HG03460 (cell line): ENCODE data around the gene RASEF.
"Not testable (repeated sequence)": the region's sequence is repeated elsewhere in the genome, so short reads cannot be mapped to it uniquely, and the experiment has no call there.

Source experiments
- ATAC-seq: cut with Tn5 transposase; IDR thresholded peaks from one replicate; pipeline ENCODE4 v1.9.1; 2021; ENCODE audit not compliant: unreplicated experiment

The RASEF gene

GRCh38 chr9:83062651-83063527, at the start of gene RASEF:
RASEF (minus strand) TSS chr9:83063142; CDS start chr9:83062867, 275 bp downstream.
- ATAC-seq = no peak

- ATAC-seq = no peak
Measured at GRCh38 chr9:83111169-83111568, 48.2 kb upstream of the RASEF start.

DNA sequence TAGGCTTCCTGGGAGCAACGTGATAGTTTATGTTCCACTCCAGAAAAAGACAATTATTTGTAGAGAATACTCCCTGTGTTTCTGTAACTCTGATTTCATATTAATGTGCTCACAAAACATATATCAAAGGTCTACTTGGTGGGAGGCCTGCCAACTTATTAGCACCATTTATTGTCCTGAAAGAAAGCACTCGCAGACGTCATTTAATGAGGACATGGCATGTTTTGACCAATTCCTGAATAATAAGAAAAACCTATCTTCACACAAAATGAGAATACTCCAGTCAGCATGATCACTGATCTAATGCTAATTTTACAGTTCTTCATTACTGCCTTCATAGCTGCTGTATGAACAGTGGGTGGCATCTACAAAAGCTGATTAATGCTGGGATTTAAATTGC, 46.4 kb upstream of the RASEF start:
- ATAC-seq = no peak

DNA sequence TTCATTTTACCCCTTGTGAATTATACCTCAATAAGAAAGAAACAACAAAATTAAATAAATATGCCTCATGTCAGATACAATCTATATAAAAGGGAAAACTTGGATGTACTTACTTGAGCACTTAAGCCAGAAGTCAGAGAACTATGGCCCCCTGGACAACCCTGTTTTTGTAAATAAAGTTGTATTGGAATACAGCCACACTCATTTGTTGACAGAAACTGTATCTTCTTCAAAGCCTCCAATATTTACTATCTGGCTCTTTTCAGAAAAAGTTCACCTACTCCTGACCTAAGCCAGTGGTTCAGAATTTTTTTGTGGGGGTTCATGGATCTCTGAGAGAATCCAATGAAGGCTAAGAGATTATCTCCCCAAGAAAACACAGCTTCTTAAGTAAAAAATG, 45.3 kb upstream of the RASEF start:
- no peak for ATAC-seq

DNA sequence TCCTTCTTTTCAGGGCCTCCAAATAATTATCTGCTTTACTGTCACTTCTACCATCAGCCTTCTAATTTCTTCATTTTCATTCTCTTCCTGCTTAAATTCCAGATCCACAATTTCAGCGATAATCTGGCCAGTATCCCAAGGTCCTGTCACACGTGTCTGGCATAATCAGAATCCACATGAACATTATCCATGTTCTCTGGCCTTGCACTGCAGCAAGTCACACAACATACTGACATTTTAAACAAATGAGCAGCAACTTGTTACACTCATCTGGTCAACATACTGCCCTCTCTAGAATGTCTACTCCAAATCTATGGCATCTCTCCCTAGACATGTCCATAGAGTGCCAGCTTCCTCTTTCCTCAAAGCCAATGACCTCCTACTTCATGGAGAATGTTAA, 43.8 kb upstream of the RASEF start:
- ATAC-seq = no peak

DNA sequence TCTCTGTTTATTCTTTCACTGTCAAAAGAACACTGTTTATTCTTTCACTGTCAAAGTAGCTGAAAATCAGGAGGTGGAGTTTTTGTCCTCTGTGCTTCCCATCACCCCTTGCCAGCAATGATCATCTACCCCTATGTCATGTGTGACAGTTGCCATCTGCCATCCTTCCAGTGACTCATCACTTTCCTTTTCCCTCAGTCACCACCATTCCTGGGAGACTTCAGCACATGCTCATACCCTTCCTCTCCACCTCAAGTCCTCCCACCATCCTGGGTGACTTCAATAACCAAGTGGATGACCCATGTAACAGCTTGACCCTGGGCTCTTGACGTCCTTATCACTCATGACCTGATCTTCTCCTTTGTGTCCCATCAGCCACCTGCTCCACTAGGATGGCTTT, 43.3 kb upstream of the RASEF start:
- ATAC-seq = no peak

- ATAC-seq = no peak
Measured at GRCh38 chr9:83097633-83098032, 34.7 kb upstream of the RASEF start.

DNA sequence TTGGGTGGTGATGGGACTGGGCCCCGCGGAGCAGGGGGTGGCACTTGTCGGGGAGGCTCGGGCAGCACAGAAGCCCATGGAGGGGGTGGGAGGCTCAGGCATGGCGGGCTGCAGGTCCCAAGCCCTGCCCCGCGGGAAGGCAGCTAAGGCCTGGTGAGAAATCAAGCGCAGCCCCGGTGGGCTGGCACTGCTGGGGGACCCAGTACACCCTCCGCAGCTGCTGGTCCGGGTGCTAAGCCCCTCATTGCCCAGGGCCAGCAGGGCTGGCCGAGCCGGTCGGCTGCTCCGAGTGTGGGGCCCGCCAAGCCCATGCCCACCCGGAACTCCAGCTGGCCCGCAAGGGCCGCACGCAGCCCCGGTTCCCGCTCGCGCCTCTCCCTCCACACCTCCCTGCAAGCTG, 30.4 kb upstream of the RASEF start:
- ATAC-seq = not testable (repeated sequence)

DNA sequence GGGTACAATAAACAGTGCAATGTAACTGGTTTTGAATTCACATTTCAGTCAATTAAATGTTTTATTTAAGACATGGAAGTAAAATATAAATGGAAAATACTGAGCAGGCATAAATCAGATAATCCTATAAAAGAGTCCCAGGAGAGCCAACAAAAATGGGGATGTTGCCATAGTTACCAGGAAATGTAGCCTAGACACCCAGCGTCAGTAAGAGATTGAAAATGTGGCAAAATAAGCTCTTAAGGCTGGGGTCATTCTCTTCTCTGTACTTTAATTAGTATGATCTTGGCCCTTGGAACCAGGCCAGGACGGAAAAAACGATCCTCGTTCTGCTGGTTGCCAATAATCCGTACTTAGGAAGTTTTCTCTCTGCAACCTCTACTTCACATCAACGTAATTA, 18.9 kb upstream of the RASEF start:
- ATAC-seq = no peak

GRCh38 chr9:83081010-83081409, 18.1 kb upstream of the RASEF start:
- ATAC-seq = no peak

GRCh38 chr9:83075932-83076331, 13.0 kb upstream of the RASEF start:
- ATAC-seq = not testable (repeated sequence)

DNA sequence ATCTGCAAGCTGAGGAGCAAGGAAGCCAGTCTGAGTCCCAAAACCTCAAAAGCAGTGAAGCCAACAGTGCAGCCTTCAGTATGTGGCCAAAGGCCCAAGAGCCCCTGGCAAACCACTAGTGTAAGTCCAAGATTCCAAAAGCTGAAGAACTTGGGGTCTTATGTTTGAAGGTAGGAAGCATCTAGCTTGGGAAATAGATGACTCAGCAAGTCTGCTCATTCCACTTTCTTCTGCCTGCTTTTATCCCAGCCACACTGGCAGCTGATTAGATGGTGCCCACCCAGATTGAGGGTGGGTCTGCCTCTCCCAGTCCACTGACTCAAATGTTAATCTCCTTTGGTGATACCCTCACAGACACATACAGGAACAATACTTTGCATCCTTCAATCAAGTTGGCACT, 9.6 kb upstream of the RASEF start:
- ATAC-seq = not testable (repeated sequence)

DNA sequence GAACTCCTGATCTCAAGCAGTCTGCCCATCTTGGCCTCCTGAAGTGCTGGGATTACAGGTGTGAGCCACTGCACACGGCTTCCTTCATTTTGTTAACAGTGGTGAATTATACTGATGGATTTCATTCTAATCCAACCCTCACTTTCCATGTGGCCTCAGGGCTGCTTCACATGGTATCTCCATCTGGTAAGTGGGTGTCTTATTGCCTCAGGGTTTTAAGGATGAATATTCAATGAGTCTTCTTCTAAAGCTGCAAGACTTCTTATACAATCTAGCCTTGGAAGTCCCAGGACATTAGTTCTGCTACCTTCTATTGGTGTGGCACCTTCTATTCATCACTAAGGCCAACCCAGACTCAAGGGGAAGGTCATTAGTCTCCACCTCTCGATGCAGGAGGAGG, 8.7 kb upstream of the RASEF start:
- ATAC-seq = no peak

DNA sequence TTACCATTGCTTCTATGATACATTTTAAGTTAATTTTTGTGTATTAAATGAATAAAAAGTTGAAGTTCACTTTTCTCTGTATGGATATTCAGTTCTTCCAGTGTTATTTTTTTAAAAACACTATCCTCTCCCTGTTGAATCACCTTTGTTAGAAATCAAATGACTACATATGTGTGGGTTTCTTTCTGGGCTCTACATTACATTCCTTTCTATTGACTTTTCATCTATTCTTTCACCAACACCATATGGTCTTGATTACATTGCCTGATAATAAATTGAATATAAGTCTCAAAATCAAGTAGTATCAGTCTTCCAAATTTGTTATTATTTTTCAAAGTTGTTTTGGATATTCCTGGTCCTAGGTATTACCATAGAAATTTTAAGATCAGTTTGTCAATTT, 7.3 kb upstream of the RASEF start:
- no peak for ATAC-seq

DNA sequence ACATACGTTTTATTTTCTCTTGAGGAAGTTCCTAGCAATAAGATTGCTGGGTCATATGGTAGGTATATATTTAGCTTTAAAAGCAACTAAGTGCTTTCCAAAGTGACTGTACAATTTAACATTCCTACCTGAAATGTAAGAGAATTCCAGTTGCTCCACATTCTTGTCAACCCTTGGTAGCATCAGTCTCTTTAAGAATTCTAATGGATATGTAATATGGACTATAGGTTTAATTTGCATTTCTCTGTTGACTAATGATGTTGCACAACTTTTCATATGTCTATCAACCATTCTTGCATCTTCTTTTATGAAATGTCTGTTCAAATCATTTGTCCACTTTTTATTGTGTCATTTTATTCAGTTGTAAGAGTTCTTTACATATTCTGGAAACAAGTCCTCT, 6.7 kb upstream of the RASEF start:
- ATAC-seq = no peak

GRCh38 chr9:83068414-83068813, 5.5 kb upstream of the RASEF start:
- no peak for ATAC-seq

- no peak for ATAC-seq
Measured at GRCh38 chr9:83067579-83067978, 4.6 kb upstream of the RASEF start.

DNA sequence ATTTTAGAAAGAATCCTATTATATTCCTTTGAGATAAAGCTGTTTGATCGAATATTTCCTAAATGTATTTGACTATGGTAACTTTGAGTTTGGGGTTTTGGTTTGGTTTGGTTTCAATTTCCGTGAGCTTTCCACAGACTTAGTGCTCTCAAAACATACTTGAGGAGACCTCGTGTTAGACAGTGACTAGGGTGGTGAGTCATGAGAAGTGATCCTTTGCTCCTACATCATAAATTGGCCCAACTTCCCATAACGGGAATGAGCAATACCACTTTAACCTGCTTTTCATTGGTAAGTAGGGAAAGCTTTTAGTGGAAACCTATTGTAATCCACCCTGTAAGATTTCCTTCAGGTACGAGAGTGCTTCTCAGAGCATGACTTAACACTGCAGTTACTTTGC, 3.8 kb upstream of the RASEF start:
- ATAC-seq = no peak

DNA sequence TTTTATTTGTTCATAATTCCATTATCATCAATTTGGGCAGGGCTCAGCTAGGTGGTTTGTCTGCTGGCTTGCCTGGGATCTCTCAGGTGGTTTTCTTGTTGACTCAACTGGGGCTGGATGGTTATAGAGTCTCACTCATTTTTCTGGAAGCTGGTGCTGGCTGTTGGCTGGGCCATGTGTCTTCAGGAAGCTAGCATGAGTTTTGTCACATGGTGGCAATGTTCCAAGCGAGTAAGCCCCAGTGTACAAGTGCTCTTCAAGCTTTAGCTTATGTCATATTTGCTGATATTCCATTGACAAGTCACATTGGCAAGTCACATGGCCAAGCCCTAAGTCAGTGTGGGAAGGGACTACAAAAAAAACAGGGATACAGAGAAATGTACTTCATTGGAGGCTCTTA, 2.3 kb upstream of the RASEF start:
- ATAC-seq = no peak

DNA sequence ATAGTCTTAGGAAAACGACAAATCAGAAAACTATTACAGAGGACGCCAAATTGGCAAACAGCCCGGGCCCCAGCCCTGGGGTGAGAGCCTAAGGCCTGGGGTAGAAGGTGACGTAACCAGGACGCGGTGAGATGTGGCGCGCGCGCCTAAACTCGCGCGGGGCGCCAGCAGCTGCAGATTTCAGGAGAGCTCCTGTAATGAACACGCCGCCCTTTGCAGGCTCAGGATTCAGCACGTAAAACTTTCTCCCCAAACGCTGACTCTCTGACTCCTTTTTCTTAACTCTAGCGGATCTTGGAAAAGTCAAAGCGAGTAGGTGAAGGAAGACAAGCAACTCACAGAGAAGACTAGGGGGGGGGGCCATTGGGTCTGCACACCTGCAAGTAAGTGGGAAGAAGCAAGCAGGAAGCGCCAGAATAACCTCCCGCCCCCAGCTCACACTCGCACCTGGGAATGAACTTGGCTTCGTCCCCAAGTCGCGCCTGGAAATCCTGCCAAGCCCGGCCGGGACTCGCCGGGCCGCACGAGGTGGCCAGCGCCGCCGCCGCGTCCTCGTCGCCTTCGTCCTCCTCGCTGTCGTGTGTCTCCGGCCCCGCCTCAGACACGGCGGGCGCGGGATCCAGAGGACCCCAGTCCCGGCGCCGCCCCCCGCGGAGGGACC, 822 bp downstream of the RASEF start:
- ATAC-seq = no peak

- no peak for ATAC-seq
Measured at GRCh38 chr9:83061036-83061435, 1.9 kb downstream of the RASEF start.

GRCh38 chr9:83060556-83060955, 2.4 kb downstream of the RASEF start:
- no peak for ATAC-seq

GRCh38 chr9:83059417-83059816, 3.5 kb downstream of the RASEF start:
- ATAC-seq = no peak
